ENCODE measurements around the gene TAL2.

DNA sequence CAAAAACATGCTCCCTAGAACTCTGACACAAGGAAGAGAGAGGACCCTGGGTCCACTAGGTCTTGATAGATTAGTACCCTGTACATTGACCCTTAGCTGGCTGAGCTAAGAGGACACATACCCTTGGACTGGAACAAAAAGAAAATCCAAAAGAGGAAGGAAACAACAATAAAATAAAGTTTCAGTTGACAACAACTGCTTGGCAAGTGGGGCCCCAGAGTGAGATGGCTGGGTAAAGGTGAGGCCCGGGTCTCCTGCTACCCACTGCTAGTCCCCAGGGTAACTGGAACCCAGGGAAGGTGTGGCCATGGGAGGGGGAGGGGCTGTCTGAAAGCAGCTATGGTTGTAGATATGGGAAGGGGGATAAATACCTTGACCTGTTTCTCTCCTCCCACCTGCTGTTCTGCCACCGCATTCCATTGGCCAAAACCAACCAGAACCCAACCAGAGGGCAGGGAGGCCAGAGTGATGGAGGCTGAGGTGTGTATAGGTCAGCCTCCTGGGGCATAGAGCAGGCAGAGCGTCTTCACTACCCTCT lies 11.7 kb downstream of the TAL2 start:
- TF ChIP-seq POLR2AphosphoS5 (IDR thresholded peaks at IDR 0.05; ENCODE audit: low read depth, low read length) (no peak), TAF1 (IDR thresholded peaks at IDR 0.05; ENCODE audit: borderline replicate concordance, insufficient read depth, low read length) (no peak)

All from PFSK-1 (cell line).